Endothelial cell of hepatic sinusoid (primary cell): ENCODE results near the gene SNCB.

ENCODE experiments used
- in situ Hi-C: cut with HindIII; loops from 2 replicates; pipeline ENCODE4 v1.10.0; 2017; ENCODE audit warnings: low sequenced_read_pairs

SNCB gene

GRCh38 chr5:176644878-176645670 lies 14.7 kb upstream of the SNCB start:
- in situ Hi-C loops, result no loop called here

- in situ Hi-C loops, result no loop called here
Observed at GRCh38 chr5:176644294-176644693, 14.0 kb upstream of the SNCB start.

GRCh38 chr5:176643491-176644219 lies 13.3 kb upstream of the SNCB start:
- in situ Hi-C loops, result no loop called here

DNA sequence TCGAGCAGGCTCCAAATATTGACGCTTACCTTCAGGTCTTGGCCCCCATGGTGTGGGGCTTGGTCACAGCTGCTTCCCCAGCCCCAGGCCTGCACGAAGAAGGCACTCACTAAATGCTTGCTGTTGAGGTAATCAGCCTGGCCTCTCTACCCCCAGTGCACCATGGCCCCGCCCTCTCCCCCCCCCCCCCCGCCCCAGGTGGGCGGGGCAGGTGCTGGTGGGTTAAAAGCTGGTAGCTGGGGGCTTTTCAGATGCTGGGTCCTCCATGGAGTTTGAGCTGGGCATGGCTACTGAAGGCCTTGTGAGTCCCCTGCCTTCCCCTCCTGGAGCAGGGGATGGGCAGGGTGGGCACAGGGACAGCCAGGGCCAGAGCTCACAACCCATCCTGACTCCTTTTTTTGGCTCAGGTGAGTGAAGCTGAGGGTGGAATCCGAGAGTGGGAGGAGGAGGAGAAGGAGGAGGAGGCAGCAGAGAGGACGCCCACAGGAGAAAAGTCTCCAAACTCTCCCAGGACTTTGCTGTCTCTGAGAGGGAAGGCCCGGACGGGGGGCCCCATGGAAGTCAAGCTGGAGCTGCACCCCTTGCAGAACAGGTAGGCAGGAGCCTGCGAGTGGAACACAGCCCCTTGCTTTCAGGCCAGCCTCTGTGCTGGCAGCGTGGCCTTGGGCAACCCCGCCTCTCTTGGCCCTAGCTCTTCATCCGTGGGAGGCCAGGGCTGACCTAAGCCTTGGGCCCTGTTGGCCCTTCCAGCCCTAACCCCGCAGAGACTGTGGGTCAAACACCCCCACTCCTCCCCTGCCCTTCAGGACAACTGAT lies 12.5 kb upstream of the SNCB start:
- in situ Hi-C loops, result no loop called here

DNA sequence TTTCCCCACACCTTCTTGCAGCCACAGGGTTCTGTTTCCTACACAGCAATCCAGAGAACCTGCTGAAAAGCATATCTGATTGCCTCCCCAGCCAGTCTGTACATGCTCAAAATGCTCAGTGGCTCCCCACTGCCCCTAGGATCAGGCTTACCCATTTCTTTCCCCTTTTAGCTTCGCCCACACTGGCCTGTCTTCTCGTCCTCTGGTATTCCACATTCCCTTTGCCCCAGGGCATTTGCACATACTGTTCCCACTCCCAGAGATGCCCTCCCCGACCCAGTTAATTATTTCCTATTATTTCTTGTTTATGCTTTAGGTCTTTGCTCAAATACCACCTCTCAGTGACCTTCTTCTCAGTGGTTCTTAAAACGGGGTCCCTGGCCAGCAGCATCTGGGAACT lies 10.3 kb upstream of the SNCB start:
- in situ Hi-C loops, result no loop called here

DNA sequence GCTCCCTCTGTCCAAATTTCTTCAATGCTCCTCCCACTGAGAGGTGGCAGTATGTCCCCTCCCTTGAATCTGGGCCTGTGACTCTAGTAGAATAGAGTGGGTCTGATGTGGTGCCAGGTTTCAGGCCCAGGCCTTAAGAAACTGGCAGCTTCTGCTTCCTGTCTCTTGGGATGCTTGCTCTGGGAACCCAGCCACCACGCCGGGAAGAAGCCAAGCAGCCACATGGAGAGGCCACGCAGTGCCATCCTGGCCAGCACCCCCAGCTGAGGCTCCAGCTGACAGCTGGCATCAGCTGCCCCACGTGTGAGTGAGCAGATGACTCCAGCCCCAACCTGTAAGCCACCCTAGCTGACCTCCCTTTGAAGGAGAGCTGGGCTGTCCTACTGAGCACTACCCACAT lies 9.6 kb upstream of the SNCB start:
- in situ Hi-C loops, result no loop called here

DNA sequence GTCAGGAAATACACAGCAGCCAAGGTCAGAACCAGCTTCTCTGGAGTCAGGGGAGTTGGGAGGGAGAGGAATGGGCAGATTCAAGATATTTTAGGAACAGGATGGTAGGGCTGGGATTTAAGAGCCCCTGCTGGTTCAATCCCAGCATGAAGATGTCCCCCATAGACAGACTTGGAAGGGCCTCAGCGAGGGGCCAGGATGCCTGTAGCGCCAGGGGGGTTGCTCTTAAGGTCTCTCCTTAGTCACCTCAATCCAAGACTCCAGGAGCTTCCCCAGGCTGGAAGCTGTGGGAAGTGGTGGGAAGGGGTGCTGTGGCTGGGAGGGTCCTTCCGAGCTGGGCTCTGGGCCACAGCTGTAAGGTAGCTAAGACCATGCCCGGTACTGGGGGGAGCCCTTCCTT lies 8.9 kb upstream of the SNCB start:
- in situ Hi-C loops, result no loop called here

DNA sequence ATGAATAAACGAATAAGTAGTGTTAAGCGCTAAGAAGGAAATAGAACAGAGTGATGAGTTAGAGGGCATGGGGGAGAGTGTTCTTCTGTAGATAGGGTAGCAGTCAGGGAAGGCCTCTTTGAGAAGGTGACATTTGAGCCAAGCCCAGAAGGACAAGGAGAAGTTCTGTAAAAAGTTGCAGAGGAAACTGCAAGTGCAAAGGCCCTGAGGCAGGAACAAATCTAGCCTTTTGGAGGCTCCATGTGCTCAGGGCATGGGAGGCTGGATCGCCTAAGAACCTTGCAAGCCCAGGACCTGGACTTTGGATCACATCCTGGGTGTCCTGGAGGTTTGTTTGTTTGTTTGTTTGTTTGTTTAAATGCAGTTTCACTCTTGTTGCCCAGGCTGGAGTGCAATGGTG lies 8.1 kb upstream of the SNCB start:
- in situ Hi-C loops, result no loop called here

GRCh38 chr5:176637556-176637955 lies 7.2 kb upstream of the SNCB start:
- in situ Hi-C loops, result no loop called here

GRCh38 chr5:176636426-176636825 lies 6.1 kb upstream of the SNCB start:
- in situ Hi-C loops, result no loop called here

DNA sequence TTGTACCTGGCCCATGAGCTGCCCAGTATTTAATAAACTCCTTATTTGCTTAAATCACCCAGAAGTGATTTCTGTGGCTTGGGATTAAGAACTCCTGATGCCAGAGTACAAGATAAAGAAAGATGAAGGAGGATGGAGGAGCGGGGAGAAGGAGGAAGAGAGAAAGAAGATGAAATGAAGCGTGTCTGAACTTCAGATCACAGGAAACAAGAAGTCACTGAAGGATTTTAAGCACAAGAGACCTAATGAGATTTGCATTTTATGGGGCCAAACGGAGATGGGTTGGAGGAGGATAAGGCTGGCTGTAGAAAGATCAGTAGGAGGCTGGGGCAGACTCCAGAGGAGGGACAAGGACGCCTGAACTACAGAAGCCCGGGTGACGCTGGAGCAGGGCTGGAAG lies 3.3 kb upstream of the SNCB start:
- in situ Hi-C loops, result no loop called here

- in situ Hi-C loops, result no loop called here
Observed at GRCh38 chr5:176632745-176633144, 2.4 kb upstream of the SNCB start.

GRCh38 chr5:176631383-176632200 lies 1.3 kb upstream of the SNCB start:
- in situ Hi-C loops, result no loop called here

DNA sequence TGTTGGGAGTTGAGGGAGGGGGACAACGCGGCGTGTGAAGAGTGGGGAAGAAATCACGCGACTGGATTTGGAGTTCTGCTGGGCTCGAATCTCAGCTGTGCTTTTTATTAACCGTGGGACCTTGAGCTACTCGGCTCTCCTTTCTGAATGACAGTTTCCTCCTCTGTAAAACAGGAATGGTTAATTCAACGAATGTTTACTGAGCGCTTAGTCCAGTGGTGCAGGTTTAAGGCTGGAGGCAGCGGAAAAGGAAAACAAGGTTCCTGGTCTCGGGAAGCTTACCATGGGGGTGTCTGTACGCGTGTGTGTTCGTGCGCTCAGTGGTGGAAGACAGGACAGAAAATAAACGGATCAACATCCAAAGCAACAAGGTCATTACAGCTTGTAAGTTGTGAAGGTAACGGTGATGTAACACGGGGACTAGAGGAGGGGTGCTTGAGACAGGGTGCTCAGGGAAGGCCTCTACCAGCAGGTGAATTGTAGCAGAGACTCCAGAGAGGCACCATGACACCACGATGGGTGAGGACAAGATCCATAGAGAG lies 418 bp upstream of the SNCB start:
- in situ Hi-C loops, result no loop called here

DNA sequence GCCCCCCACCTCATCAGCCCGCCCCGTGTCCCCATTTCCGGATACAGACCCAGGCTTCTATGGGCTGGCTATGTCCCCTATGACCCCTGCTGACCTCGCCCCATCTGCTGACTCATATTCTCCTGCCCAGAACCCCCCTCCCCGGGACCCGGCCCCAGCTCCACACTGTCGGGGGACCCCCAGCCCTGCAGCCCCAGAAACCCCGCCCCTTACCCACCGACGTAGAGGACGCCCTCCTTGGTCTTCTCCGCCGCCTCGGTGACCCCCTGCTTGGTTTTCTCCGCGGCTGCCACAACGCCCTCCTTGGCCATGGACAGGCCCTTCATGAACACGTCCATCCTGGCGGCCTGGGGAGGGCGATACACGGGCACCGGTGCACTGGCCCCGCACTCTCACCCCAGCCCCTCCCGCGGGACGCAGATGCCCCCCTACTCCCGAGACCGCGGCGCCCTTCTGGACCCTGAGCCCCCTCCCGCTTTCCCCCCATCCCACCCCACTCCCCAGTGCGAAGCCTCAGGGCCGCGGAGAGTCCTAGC lies 949 bp downstream of the SNCB start:
- in situ Hi-C loops, result no loop called here

- in situ Hi-C loops, result no loop called here
Observed at GRCh38 chr5:176628406-176629228, 1.7 kb downstream of the SNCB start.

DNA sequence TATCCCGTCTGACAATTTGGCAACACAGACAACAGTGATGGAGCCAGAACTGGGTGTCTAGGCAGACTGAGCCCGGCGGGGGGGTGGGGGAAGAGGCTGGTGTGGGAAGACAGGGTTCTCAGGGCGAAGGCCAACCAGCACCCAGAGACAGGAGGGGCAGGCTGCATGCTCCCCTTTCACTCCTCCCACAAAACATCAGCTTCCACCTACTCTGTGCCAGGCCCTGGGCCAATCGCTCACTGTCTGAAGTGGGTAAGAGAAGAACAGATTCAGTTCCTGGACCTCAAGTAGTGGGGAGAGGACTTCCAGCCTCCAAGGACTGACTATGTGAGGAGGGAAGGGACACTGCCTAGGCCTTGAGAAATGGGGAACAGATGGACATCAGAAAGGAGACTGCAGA lies 2.8 kb downstream of the SNCB start:
- in situ Hi-C loops, result no loop called here

GRCh38 chr5:176626876-176627236 lies 3.5 kb downstream of the SNCB start:
- in situ Hi-C loops, result no loop called here
